Measurements from ENCODE around the gene PNMA8B.

The PNMA8B gene

DNA sequence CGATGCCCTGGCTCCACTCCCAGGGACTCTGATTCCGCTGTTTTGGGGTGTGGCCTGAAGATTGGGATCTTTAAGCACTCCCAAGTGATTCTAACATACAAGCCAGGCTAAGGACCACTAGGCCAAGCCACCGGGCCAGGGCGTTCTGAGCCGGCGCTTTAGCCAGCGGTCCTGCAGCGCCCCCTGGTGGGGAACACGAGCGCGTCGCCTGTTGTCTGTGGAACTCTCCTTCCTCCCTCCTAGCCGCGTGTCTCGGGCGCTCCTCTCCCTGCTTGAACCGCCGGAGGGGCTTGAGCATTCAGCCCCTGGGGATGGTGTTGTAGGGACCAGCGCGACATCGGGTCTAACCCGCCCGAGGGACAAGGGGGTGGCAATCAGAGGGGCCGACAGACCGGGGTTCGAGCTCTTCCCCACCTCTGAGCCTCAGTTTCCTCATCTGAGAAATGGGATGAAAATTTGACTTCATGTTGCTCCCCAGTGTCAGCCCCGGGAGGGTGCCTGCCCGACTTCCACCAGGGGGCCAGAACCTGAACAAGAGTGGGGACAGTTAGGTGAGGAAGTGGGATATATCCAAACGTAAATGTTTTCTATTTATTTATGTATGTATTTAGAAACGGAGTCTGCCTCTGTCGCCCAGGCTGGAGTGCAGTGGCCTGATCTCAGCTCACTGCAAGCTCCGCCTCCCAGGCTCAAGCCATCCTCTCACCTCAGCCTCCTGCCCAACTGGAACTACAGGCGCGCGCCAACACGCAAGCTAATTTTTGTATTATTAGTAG, 18.0 kb upstream of the PNMA8B start:
- in situ Hi-C loops (cut with HindIII; ENCODE audit: low sequenced_read_pairs): no loop called here
- no peak overlapping the region for H3K4me3 ChIP-seq (ENCODE audit: low read depth, low read length)
- DNase-seq (ENCODE audit: low read depth): peak; percentile 32
- TF ChIP-seq, protein P1, sequence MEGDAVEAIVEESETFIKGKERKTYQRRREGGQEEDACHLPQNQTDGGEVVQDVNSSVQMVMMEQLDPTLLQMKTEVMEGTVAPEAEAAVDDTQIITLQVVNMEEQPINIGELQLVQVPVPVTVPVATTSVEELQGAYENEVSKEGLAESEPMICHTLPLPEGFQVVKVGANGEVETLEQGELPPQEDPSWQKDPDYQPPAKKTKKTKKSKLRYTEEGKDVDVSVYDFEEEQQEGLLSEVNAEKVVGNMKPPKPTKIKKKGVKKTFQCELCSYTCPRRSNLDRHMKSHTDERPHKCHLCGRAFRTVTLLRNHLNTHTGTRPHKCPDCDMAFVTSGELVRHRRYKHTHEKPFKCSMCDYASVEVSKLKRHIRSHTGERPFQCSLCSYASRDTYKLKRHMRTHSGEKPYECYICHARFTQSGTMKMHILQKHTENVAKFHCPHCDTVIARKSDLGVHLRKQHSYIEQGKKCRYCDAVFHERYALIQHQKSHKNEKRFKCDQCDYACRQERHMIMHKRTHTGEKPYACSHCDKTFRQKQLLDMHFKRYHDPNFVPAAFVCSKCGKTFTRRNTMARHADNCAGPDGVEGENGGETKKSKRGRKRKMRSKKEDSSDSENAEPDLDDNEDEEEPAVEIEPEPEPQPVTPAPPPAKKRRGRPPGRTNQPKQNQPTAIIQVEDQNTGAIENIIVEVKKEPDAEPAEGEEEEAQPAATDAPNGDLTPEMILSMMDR (IDR thresholded peaks at IDR 0.05; ENCODE audit: low read depth, low read length, missing control alignments): peak; percentile 77

DNA sequence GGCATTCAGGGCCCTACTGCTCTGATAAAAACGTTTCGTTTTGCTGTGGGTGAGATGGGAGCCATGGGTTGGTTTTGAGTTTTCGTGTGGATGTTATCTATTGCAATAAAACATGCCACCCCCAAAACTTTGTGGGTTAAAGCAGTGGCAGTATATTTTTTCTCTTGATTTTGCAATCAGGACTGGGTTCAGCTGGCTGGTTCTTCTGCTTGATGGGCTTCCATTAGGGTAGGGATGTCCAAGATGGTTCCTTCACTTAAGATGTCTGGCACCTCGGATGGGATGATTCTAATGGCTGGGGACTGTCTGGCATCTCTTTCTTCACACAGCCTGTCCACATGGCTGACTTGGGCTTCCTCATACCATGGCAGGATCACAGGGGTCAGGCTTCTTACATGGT, 15.6 kb upstream of the PNMA8B start:
- in situ Hi-C loops (cut with HindIII; ENCODE audit: low sequenced_read_pairs): no loop called here
- H3K4me3 ChIP-seq (ENCODE audit: low read depth, low read length): no peak overlapping the region
- DNase-seq (ENCODE audit: low read depth): no peak
- TF ChIP-seq, protein P1 (IDR thresholded peaks at IDR 0.05; ENCODE audit: low read depth, low read length, missing control alignments): no peak

DNA sequence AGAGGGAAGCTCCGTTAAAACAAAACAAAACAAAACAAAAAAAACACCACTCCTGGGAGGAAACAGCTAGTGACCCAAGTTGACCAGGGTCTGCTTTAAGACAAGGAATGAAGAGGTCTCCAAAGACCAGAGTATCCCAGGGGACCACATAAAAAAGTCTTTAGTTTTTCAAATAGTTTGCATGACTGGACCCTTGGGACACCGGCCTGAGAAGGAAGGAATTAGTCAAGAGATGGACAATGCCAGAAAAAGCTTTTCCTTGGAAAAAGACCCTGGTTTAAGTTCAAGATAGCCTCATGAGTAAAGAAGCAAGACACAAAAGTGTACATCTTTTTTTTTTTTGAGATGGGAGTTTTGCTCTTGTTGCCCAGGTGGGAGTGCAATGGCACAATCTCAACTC, 12.5 kb upstream of the PNMA8B start:
- no peak overlapping the region for H3K4me3 ChIP-seq (ENCODE audit: low read depth, low read length)
- in situ Hi-C loops (cut with HindIII; ENCODE audit: low sequenced_read_pairs): no loop called here
- TF ChIP-seq, protein P1 (IDR thresholded peaks at IDR 0.05; ENCODE audit: low read depth, low read length, missing control alignments): no peak
- no peak for DNase-seq (ENCODE audit: low read depth)

DNA sequence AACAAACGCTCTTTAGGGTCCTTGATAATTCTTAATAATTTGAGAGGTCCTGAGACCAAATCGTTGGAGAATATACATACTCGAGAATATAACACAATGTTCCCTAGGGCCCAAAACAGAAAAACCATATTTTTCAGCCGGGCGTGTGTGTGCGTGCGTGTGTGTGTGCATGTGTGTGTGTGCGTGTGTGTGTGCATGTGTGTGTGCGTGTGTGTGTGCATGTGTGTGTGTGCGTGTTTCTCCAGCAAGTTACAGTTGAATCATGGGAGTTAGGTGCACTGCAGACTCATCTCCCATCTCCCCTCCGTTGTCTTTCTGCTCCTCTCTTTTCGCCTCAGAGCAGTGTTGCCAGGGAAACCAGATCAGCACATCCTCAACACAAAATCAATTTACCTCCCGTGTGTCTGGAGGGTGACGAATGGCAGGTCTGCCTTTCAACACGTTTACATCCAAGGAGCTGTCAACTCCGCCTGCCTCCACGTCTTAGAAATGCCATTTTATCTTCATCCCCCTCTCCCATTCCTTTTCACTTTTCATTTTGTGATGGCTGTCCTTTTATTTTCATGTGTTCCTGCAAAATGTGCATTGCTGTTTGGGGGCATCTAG, 8.3 kb upstream of the PNMA8B start:
- TF ChIP-seq, protein P1 (IDR thresholded peaks at IDR 0.05; ENCODE audit: low read depth, low read length, missing control alignments): no peak
- H3K4me3 ChIP-seq (ENCODE audit: low read depth, low read length): no peak overlapping the region
- in situ Hi-C loops (cut with HindIII; ENCODE audit: low sequenced_read_pairs): no loop called here
- DNase-seq (ENCODE audit: low read depth): no peak

DNA sequence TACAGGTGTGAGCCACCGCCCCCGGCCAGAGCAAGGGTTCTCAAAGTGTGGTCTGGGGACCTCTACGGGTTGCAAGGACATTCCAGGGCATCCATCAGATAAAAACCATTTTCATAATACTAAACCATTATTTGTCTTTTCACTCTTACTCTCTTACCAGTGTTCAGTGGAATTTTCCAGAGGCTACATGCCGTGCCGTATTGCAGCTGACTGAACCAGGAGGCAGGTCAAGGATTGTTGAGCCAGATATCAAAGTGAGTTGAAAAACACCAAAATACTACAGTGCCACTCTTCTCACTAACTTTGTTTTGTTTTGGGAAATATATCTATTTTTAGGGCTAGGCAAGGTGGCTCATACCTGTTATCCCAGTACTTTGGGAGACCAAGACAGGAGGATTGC, 7.2 kb upstream of the PNMA8B start:
- in situ Hi-C loops (cut with HindIII; ENCODE audit: low sequenced_read_pairs): no loop called here
- TF ChIP-seq, protein P1 (IDR thresholded peaks at IDR 0.05; ENCODE audit: low read depth, low read length, missing control alignments): no peak
- H3K4me3 ChIP-seq (ENCODE audit: low read depth, low read length): no peak overlapping the region
- DNase-seq (ENCODE audit: low read depth): no peak

DNA sequence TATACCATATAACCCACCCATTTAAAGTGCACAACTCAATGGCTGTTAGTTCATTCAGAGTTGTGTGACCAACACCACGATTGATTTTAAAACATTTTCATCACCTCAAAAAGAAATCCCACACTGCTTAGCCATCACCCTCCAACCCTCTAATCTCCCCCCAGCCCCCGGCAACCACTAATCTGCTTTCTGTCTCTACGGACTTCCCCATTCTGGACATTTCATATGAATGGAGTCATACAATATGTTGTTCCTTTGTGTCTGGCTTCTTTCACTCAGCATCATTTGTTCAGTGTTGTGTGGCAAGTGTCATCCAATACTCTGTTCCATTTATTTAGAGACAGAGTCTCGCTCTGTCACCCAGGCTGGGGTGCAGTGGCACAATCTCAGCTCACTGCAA, 4.0 kb upstream of the PNMA8B start:
- in situ Hi-C loops (cut with HindIII; ENCODE audit: low sequenced_read_pairs): no loop called here
- TF ChIP-seq, protein P1 (IDR thresholded peaks at IDR 0.05; ENCODE audit: low read depth, low read length, missing control alignments): no peak
- no peak for DNase-seq (ENCODE audit: low read depth)

More for the DNA sequence above, 4.0 kb upstream of the PNMA8B start:
- H3K4me3 ChIP-seq (ENCODE audit: low read depth, low read length): no peak overlapping the region
